Left ventricle myocardium inferior (tissue), 1 donor: ENCODE results near the gene SCGB1C1. TPM values are rescaled to one million over a fixed set of nuclear protein-coding genes. Genes with fewer than 3 reads are reported as not detected.

Source experiments
- DNase-seq: peaks from one replicate; pipeline ENCODE4 v3.0.0-alpha.2; 2020
- H3K27ac ChIP-seq: fragments of 200-600 bp; replicated peaks from 2 replicates; pipeline ENCODE4 v1.8.0; 2021
- H3K27me3 ChIP-seq: fragments of 200-600 bp; 2 replicates; pipeline ENCODE4 v1.8.0; 2021; ENCODE audit warnings: low read depth
- H3K36me3 ChIP-seq: fragments of 200-600 bp; 2 replicates; pipeline ENCODE4 v1.8.0; 2021
- H3K4me1 ChIP-seq: fragments of 200-600 bp; 2 replicates; pipeline ENCODE4 v1.8.0; 2021
- H3K4me3 ChIP-seq: fragments of 200-600 bp; 2 replicates; pipeline ENCODE4 v1.8.0; 2021; ENCODE audit warnings: mild to moderate bottlenecking, moderate library complexity
- H3K9me3 ChIP-seq: fragments of 200-600 bp; replicated peaks from 2 replicates; pipeline ENCODE4 v1.8.0; 2021
- CTCF ChIP-seq: fragments of 200-600 bp; IDR thresholded peaks from 2 replicates; pipeline ENCODE4 v1.8.0; 2021; ENCODE audit warnings: antibody characterized with exemption, mild to moderate bottlenecking, borderline replicate concordance
- intact Hi-C: fragments of 100-400 bp; cut with micrococcal nuclease; formaldehyde crosslinking; loops from one replicate; pipeline ENCODE4 v1.11.0; 2022
- total RNA-seq: library from RNA; stranded (reverse); fragmentation: NEBNext Ultra II Directional; extraction: Animal tissue kit (Norgen Biotek cat#: 25700); gene quantifications from one replicate; pipeline ENCODE4 v1.2.1, GENCODE V29; 2021
- donor health status: DM: no; HTN: yes; CAD: no; lungs with severe emphysema.

The SCGB1C1 gene
- total RNA-seq, 1 donor from 2014 or later = not detected

- H3K36me3 ChIP-seq = peaks cover 30% of the 10 kb centered on the region
Observed at GRCh38 chr11:200224-201003, 7.5 kb downstream of the SCGB1C1 start.

DNA sequence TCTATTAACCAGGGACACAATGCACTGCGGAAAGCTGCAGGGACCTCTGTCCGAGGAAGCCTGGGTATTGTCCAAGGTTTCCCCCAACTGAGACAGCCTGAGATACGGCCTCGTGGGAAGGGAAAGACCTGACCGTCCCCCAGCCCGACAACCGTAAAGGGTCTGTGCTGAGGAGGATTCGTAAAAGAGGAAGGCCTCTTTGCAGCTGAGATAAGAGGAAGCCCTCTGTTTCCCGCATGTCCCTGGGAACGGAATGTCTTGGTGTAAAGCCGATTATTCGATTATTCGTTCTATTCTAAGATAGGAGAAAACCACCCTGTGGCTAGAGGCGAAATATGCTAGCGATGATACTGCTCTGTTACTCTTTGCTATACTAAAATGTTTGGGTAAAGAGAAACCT is 9.1 kb downstream of the SCGB1C1 start:
- Histone ChIP-seq H3K27ac (no peak overlapping the region), H3K9me3 (no peaks in the 10 kb centered on the region), H3K4me3 (no peak overlapping the region), H3K27me3 (no peaks in the 10 kb centered on the region), H3K4me1 (peaks cover 40% of the 10 kb centered on the region), H3K36me3 (peaks cover 31% of the 10 kb centered on the region)
- no peak for DNase-seq
- TF ChIP-seq CTCF = no peak
- intact Hi-C loops = no loop called here

More at GRCh38 chr11:200224-201003, 7.5 kb downstream of the SCGB1C1 start:
- peaks cover 24% of the 10 kb centered on the region for H3K4me1 ChIP-seq
- no peak for TF ChIP-seq CTCF
- no peaks in the 10 kb centered on the region for H3K27me3 ChIP-seq
- H3K4me3 ChIP-seq = no peak overlapping the region
- no peaks in the 10 kb centered on the region for H3K9me3 ChIP-seq
- intact Hi-C loops = no loop called here
- no peak for DNase-seq
- no peak overlapping the region for H3K27ac ChIP-seq

DNA sequence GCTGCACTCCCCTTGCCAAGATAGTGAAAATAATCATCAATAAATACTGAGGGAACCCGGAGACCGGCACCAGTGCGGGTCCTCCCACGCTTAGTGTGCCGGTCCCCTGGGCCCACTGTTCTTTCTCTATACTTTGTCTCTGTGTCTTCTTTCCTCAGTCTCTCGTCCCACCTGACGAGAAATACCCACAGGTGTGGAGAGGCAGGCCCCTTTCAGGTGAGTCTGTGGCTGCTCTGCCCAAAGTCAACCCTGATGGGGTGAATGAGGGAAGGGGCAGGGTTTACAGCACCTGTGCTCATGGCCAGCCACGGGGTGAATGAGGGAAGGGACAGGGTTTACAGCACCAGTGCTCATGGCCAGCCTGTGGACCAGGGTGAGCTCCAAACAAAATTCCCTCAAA is 9.6 kb downstream of the SCGB1C1 start:
- H3K36me3 ChIP-seq = peaks cover 31% of the 10 kb centered on the region
- no peak overlapping the region for H3K27ac ChIP-seq
- intact Hi-C loops = no loop called here
- no peak for TF ChIP-seq CTCF
- H3K27me3 ChIP-seq = no peaks in the 10 kb centered on the region
- no peak overlapping the region for H3K4me3 ChIP-seq
- peaks cover 43% of the 10 kb centered on the region for H3K4me1 ChIP-seq
- H3K9me3 ChIP-seq = no peaks in the 10 kb centered on the region
- no peak for DNase-seq

- Histone ChIP-seq H3K27ac (no peak overlapping the region), H3K36me3 (peaks cover 31% of the 10 kb centered on the region), H3K27me3 (no peaks in the 10 kb centered on the region), H3K9me3 (no peaks in the 10 kb centered on the region), H3K4me1 (peaks cover 51% of the 10 kb centered on the region), H3K4me3 (no peak overlapping the region)
- intact Hi-C loops = no loop called here
- TF ChIP-seq CTCF = no peak
- no peak for DNase-seq
Observed at GRCh38 chr11:203056-203944, 10.4 kb downstream of the SCGB1C1 start.

GRCh38 chr11:203945-204586 is 11.2 kb downstream of the SCGB1C1 start:
- peaks cover 58% of the 10 kb centered on the region for H3K4me1 ChIP-seq
- intact Hi-C loops = no loop called here

More at GRCh38 chr11:203945-204586, 11.2 kb downstream of the SCGB1C1 start:
- Histone ChIP-seq H3K36me3 (peaks cover 31% of the 10 kb centered on the region), H3K27ac (no peak overlapping the region), H3K9me3 (no peaks in the 10 kb centered on the region), H3K4me3 (no peak overlapping the region), H3K27me3 (no peaks in the 10 kb centered on the region)
- TF ChIP-seq CTCF = no peak
- no peak for DNase-seq
